NOMO-1 treated with dmso at 0.1 percent for 144 hours (cell line): ENCODE data around the gene ACSL1.
"Not testable (repeated sequence)": the region's sequence is repeated elsewhere in the genome, so short reads cannot be mapped to it uniquely, and the experiment has no call there.

Source experiments
- DNase-seq: peaks from one replicate; lab custom pipeline; 2025; ENCODE audit not compliant: unreplicated experiment; lab: John Stamatoyannopoulos, UW

Gene ACSL1

GRCh38 chr4:184793735-184794355 is 31.9 kb downstream of the ACSL1 start:
- DNase-seq, result no peak

- DNase-seq, result peak; percentile 62
Observed at GRCh38 chr4:184792950-184793555, 32.7 kb downstream of the ACSL1 start.

- DNase-seq, result no peak
Observed at GRCh38 chr4:184792334-184792733, 33.4 kb downstream of the ACSL1 start.

GRCh38 chr4:184790826-184791225 is 34.9 kb downstream of the ACSL1 start:
- no peak for DNase-seq

- no peak for DNase-seq
Observed at GRCh38 chr4:184787766-184788503, 37.8 kb downstream of the ACSL1 start.

- no peak for DNase-seq
Observed at GRCh38 chr4:184785813-184786212, 40.0 kb downstream of the ACSL1 start.

GRCh38 chr4:184784628-184785257 is 41.0 kb downstream of the ACSL1 start:
- no peak for DNase-seq

- no peak for DNase-seq
Observed at GRCh38 chr4:184782731-184783373, 42.9 kb downstream of the ACSL1 start.

GRCh38 chr4:184779160-184779559 is 46.6 kb downstream of the ACSL1 start:
- not testable (repeated sequence) for DNase-seq

GRCh38 chr4:184778325-184778724 is 47.4 kb downstream of the ACSL1 start:
- DNase-seq, result no peak

- no peak for DNase-seq
Observed at GRCh38 chr4:184776821-184777220, 48.9 kb downstream of the ACSL1 start.

- DNase-seq, result no peak
Observed at GRCh38 chr4:184775854-184776555, 49.8 kb downstream of the ACSL1 start.

- no peak for DNase-seq
Observed at GRCh38 chr4:184774152-184774551, 51.6 kb downstream of the ACSL1 start.

GRCh38 chr4:184771416-184771815 is 54.4 kb downstream of the ACSL1 start:
- no peak for DNase-seq

GRCh38 chr4:184769141-184769765 is 56.5 kb downstream of the ACSL1 start:
- no peak for DNase-seq

GRCh38 chr4:184768296-184768695 is 57.5 kb downstream of the ACSL1 start:
- DNase-seq, result no peak

- DNase-seq, result no peak
Observed at GRCh38 chr4:184766446-184766845, 59.3 kb downstream of the ACSL1 start.

GRCh38 chr4:184765473-184766340 is 60.1 kb downstream of the ACSL1 start:
- no peak for DNase-seq

- no peak for DNase-seq
Observed at GRCh38 chr4:184764601-184765000, 61.2 kb downstream of the ACSL1 start.
